Measurements from ENCODE around the gene PPP6R1. TPM values are rescaled to one million over a fixed set of nuclear protein-coding genes. Genes with fewer than 3 reads are reported as not detected.

Gene PPP6R1
- total and polyA plus RNA-seq, 2 of the 13 experiments (the other 11 are each of a cell fraction or from before 2014, with no cell fraction given), result 25.8 to 54.0 TPM

DNA sequence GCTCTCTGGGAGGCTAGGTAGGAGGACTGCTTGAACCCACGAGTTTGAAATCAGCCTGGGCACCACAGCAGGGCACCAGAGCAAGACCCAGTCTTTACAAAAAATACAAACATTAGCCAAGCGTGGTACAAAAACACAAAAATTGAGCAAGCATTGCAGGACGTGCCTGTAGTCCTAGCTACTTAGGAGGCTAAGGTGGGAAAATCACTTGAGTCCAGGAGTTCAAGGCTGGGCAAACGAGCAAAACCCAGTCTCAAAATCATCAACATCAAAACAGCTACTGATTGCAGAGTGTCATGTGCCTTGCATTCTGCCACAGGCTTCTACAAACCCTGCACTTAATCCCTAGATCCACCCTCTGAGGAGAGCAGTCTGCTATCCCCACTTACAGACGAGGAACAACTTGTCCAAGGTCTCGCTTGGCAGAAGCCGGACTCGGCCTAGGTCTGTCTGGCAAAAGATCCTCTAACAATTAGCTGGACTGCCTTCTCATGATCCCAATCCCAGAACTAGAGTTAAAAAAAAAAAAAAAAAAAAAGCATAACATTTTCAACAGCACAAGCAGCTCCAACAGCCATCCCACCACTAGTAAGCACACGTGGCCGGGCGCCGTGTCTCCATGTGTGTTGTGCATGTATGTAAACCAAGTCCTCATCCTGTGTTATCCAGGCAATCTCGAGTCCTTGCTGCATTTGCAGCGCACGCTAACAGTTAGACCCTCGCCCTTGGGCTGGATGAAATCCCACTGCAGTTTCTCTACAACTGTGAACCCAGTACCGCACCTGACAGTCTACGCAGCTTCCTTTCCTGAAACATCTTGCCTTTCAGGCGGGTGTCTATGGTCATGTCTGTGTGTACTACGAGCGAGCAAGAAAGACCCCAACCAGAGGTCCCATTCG lies 2.0 kb downstream of the PPP6R1 start (continued):
- TF ChIP-seq ZHX1 (CRISPR knock-in tag; IDR thresholded peaks at IDR 0.05; ENCODE audit: low read depth) (no peak), DNMT1 (CRISPR knock-in tag; IDR thresholded peaks at IDR 0.05) (no peak), ZNF557 (CRISPR knock-in tag; IDR thresholded peaks at IDR 0.05) (no peak), ZNF44 (CRISPR knock-in tag; IDR thresholded peaks at IDR 0.05) (no peak), KAT7 (CRISPR knock-in tag; IDR thresholded peaks at IDR 0.05; ENCODE audit: borderline replicate concordance) (no peak), ZNF598 (CRISPR knock-in tag; IDR thresholded peaks at IDR 0.05; ENCODE audit: borderline replicate concordance) (no peak), MIXL1 (CRISPR knock-in tag; IDR thresholded peaks at IDR 0.05) (peak; percentile 22; the same call in 1 of the 2 replicates), DBP (CRISPR knock-in tag; IDR thresholded peaks at IDR 0.05; ENCODE audit: not compliant biosample characterization) (no peak), HDAC1 (CRISPR knock-in tag; IDR thresholded peaks at IDR 0.05) (0 out of 2 replicates have a peak, but pooled peaks have one; percentile 44), ZNF878 (CRISPR knock-in tag; IDR thresholded peaks at IDR 0.05) (no peak), ZKSCAN8 (CRISPR knock-in tag; IDR thresholded peaks at IDR 0.05; ENCODE audit: borderline replicate concordance) (no peak), MAFG (CRISPR knock-in tag; IDR thresholded peaks at IDR 0.05) (no peak), ATF7-NPFF (CRISPR knock-in tag; IDR thresholded peaks at IDR 0.05; ENCODE audit: low read depth) (no peak), ZNF484 (CRISPR knock-in tag; IDR thresholded peaks at IDR 0.05; ENCODE audit: borderline replicate concordance, low read depth) (no peak), POLR2G (IDR thresholded peaks at IDR 0.05; ENCODE audit: low read depth, low read length) (0 out of 2 replicates have a peak, but pooled peaks have one; percentile 10), PAX8 (CRISPR knock-in tag; IDR thresholded peaks at IDR 0.05; ENCODE audit: borderline replicate concordance) (no peak), BCL6 (CRISPR knock-in tag; IDR thresholded peaks at IDR 0.05) (peak; percentile 44; the same call in 1 of the 2 replicates), PHF21A (CRISPR knock-in tag; IDR thresholded peaks at IDR 0.05) (0 out of 2 replicates have a peak, but pooled peaks have one; percentile 54), ZNF574 (CRISPR knock-in tag; IDR thresholded peaks at IDR 0.05) (peak; percentile 22; the same call in 1 of the 2 replicates), NCOA1 (CRISPR knock-in tag; IDR thresholded peaks at IDR 0.05) (no peak), ZMYM4 (CRISPR knock-in tag; IDR thresholded peaks at IDR 0.05) (peak; percentile 31; the same call in 1 of the 2 replicates)
